Measurements from ENCODE around the gene LONP2. TPM values are rescaled to one million over a fixed set of nuclear protein-coding genes. Genes with fewer than 3 reads are reported as not detected.

The LONP2 gene
- total and polyA plus RNA-seq, 2 of the 13 experiments (the other 11 are each of a cell fraction or from before 2014, with no cell fraction given), result 39.2 to 63.3 TPM

DNA sequence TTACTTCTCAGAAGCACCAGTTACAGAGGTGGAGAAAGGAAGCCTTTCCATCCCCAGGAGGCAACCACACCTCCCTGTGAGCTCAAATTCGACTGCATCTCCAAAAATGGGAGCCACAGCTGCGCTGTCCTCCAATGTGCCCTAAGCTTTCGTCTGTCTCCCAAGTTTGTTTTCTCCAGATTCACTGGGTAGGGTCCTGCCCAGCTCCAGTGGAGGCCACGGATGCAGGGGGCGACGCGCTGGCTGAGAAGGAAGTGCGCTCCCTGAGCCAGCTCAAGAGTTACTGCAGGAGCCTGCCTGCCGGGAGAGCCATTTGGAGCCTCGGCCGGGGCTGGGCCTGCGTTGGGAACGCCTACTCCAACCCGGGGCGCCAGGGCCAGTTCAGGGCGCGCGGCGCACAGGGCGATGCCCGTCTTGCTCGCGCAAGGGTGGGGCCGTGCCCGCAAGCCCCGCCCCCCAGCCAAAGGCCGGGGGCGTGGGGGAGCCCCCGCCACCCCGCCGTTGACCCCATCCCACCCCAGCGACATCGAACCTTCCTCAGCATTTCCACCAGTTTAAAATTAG is 121.6 kb downstream of the LONP2 start (continued):
- TF ChIP-seq SMAD1 (CRISPR knock-in tag; IDR thresholded peaks at IDR 0.05; ENCODE audit: borderline replicate concordance, low read depth), result peak; percentile 93; the same call in 1 of the 2 replicates
- TF ChIP-seq, protein P1, sequence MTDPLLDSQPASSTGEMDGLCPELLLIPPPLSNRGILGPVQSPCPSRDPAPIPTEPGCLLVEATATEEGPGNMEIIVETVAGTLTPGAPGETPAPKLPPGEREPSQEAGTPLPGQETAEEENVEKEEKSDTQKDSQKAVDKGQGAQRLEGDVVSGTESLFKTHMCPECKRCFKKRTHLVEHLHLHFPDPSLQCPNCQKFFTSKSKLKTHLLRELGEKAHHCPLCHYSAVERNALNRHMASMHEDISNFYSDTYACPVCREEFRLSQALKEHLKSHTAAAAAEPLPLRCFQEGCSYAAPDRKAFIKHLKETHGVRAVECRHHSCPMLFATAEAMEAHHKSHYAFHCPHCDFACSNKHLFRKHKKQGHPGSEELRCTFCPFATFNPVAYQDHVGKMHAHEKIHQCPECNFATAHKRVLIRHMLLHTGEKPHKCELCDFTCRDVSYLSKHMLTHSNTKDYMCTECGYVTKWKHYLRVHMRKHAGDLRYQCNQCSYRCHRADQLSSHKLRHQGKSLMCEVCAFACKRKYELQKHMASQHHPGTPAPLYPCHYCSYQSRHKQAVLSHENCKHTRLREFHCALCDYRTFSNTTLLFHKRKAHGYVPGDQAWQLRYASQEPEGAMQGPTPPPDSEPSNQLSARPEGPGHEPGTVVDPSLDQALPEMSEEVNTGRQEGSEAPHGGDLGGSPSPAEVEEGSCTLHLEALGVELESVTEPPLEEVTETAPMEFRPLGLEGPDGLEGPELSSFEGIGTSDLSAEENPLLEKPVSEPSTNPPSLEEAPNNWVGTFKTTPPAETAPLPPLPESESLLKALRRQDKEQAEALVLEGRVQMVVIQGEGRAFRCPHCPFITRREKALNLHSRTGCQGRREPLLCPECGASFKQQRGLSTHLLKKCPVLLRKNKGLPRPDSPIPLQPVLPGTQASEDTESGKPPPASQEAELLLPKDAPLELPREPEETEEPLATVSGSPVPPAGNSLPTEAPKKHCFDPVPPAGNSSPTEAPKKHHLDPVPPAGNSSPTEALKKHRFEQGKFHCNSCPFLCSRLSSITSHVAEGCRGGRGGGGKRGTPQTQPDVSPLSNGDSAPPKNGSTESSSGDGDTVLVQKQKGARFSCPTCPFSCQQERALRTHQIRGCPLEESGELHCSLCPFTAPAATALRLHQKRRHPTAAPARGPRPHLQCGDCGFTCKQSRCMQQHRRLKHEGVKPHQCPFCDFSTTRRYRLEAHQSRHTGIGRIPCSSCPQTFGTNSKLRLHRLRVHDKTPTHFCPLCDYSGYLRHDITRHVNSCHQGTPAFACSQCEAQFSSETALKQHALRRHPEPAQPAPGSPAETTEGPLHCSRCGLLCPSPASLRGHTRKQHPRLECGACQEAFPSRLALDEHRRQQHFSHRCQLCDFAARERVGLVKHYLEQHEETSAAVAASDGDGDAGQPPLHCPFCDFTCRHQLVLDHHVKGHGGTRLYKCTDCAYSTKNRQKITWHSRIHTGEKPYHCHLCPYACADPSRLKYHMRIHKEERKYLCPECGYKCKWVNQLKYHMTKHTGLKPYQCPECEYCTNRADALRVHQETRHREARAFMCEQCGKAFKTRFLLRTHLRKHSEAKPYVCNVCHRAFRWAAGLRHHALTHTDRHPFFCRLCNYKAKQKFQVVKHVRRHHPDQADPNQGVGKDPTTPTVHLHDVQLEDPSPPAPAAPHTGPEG (CRISPR knock-in tag; IDR thresholded peaks at IDR 0.05), result peak; percentile 49
- TF ChIP-seq ZBTB7B (CRISPR knock-in tag; IDR thresholded peaks at IDR 0.05), result peak; percentile 55; the same call in 1 of the 2 replicates
- no peak for TF ChIP-seq KDM5A (IDR thresholded peaks at IDR 0.05; ENCODE audit: borderline replicate concordance, low read length)
- no peak for TF ChIP-seq CC2D1A (CRISPR knock-in tag; IDR thresholded peaks at IDR 0.05)
- TF ChIP-seq FOXO1 (CRISPR knock-in tag; IDR thresholded peaks at IDR 0.05), result no peak; the same call in 1 of the 2 replicates
- TF ChIP-seq ZBTB42 (CRISPR knock-in tag; IDR thresholded peaks at IDR 0.05), result no peak
- peak; percentile 57; the same call in 1 of the 2 replicates for TF ChIP-seq ZMYM4 (CRISPR knock-in tag; IDR thresholded peaks at IDR 0.05)
- TF ChIP-seq MEIS2 (CRISPR knock-in tag; IDR thresholded peaks at IDR 0.05), result peak; percentile 61; the same call in 1 of the 2 replicates
- no peak; the same call in 1 of the 2 replicates for TF ChIP-seq ZNF839 (CRISPR knock-in tag; IDR thresholded peaks at IDR 0.05; ENCODE audit: borderline replicate concordance)
- TF ChIP-seq PITX1 (CRISPR knock-in tag; IDR thresholded peaks at IDR 0.05), result peak; percentile 40; the same call in 1 of the 2 replicates
- TF ChIP-seq, protein P2, sequence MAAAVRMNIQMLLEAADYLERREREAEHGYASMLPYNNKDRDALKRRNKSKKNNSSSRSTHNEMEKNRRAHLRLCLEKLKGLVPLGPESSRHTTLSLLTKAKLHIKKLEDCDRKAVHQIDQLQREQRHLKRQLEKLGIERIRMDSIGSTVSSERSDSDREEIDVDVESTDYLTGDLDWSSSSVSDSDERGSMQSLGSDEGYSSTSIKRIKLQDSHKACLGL (CRISPR knock-in tag; IDR thresholded peaks at IDR 0.05), result peak; percentile 73; the same call in 1 of the 2 replicates
- TF ChIP-seq MTA1 (CRISPR knock-in tag; IDR thresholded peaks at IDR 0.05; ENCODE audit: borderline replicate concordance), result peak; percentile 77; the same call in 1 of the 2 replicates
- TF ChIP-seq, protein P3, sequence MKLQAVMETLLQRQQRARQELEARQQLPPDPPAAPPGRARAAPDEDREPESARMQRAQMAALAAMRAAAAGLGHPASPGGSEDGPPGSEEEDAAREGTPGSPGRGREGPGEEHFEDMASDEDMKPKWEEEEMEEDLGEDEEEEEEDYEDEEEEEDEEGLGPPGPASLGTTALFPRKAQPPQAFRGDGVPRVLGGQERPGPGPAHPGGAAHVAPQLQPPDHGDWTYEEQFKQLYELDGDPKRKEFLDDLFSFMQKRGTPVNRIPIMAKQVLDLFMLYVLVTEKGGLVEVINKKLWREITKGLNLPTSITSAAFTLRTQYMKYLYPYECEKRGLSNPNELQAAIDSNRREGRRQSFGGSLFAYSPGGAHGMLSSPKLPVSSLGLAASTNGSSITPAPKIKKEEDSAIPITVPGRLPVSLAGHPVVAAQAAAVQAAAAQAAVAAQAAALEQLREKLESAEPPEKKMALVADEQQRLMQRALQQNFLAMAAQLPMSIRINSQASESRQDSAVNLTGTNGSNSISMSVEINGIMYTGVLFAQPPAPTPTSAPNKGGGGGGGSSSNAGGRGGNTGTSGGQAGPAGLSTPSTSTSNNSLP (IDR thresholded peaks at IDR 0.05; ENCODE audit: low read depth, low read length), result no peak
- TF ChIP-seq, protein P4, sequence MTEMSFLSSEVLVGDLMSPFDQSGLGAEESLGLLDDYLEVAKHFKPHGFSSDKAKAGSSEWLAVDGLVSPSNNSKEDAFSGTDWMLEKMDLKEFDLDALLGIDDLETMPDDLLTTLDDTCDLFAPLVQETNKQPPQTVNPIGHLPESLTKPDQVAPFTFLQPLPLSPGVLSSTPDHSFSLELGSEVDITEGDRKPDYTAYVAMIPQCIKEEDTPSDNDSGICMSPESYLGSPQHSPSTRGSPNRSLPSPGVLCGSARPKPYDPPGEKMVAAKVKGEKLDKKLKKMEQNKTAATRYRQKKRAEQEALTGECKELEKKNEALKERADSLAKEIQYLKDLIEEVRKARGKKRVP (CRISPR knock-in tag; IDR thresholded peaks at IDR 0.05), result no peak; a peak in 1 of 4 replicates
- no peak; the same call in 1 of the 2 replicates for TF ChIP-seq SIX4 (CRISPR knock-in tag; IDR thresholded peaks at IDR 0.05)
- no peak; the same call in 1 of the 2 replicates for TF ChIP-seq ZSCAN21 (CRISPR knock-in tag; IDR thresholded peaks at IDR 0.05; ENCODE audit: borderline replicate concordance)
- TF ChIP-seq MED1 (CRISPR knock-in tag; IDR thresholded peaks at IDR 0.05), result peak; percentile 80
- TF ChIP-seq ELF4 (CRISPR knock-in tag; IDR thresholded peaks at IDR 0.05; ENCODE audit: borderline replicate concordance), result no peak
- no peak for TF ChIP-seq CREB1 (IDR thresholded peaks at IDR 0.05)
- TF ChIP-seq CREB1 (CRISPR knock-in tag; IDR thresholded peaks at IDR 0.05), result no peak
- peak; percentile 93 to 96 for TF ChIP-seq POLR2A (IDR thresholded peaks at IDR 0.05; ENCODE audit: insufficient read depth in 1 of 2, low read depth in 2 of 2, low read length in 2 of 2)
